CD4-positive, alpha-beta T cell treated with Interleukin-17A for 4 hours (primary cell): ENCODE results near the gene LRRN3.

Experiments used
- DNase-seq: peaks from one replicate; pipeline ENCODE4 v3.0.0-alpha.2; 2020; ENCODE audit warnings: mixed read lengths

Gene LRRN3

GRCh38 chr7:111080495-111081105 is 10.3 kb upstream of the LRRN3 start:
- no peak for DNase-seq

DNA sequence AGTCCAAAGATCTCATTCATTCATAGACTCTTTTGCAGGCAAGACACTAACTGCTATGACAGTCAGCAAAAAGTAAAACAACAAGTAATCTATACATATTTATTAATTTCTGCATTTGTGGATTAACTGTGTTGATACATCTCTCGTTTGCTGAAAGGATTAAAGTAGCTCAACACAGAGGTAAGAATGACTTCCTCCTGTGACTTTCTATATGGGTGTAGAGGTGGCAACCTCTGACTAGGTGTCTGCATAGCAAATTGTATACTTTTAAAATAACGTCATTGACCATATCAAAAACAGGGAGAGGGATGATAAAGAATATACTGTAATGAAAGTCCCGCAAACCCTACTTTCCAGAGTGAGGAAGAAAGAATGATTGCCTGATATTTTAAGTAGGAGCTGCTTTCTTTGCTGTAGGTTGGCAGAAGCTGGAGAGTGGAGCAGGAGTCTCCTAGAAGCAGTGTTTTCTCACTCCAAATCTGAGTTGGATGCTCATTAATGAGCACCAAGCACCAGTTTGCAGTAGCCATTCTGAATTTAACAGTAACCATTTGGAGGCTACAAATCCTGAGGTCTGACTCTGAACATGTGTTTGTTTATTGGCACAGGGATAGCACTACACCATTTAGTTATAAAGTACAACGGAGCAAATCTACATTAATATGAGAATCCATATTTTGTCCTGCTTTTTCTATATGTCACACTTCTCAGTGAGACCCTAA is 9.2 kb upstream of the LRRN3 start:
- no peak for DNase-seq

GRCh38 chr7:111082351-111082750 is 8.6 kb upstream of the LRRN3 start:
- no peak for DNase-seq

DNA sequence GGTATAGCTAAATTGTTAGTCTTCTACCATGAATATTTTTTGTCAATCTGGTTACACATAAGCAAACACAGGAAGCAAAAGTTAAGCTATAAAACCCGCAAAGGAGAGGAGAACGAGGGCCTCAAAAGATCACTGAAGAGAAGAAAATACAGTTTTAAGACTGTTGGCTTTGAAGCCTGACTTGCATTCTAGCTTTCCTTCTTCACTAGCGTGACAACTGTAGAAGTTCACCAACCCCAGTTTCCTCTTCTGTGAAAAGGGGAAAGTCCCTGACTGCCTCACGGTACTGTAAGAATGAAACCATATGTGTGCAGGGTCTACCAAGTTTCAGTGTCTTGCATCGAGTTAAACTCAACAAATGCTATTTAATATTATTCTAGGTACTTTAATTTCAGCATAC is 7.5 kb upstream of the LRRN3 start:
- peak; percentile 58 for DNase-seq

- no peak for DNase-seq
Observed at GRCh38 chr7:111085356-111085755, 5.6 kb upstream of the LRRN3 start.

GRCh38 chr7:111086532-111086931 is 4.4 kb upstream of the LRRN3 start:
- no peak for DNase-seq

GRCh38 chr7:111088328-111088727 is 2.6 kb upstream of the LRRN3 start:
- no peak for DNase-seq

GRCh38 chr7:111089822-111090426 is 1.0 kb upstream of the LRRN3 start:
- DNase-seq: no peak

GRCh38 chr7:111091593-111092358 is 849 bp downstream of the LRRN3 start:
- no peak for DNase-seq

- no peak for DNase-seq
Observed at GRCh38 chr7:111092406-111093236, 1.7 kb downstream of the LRRN3 start.

DNA sequence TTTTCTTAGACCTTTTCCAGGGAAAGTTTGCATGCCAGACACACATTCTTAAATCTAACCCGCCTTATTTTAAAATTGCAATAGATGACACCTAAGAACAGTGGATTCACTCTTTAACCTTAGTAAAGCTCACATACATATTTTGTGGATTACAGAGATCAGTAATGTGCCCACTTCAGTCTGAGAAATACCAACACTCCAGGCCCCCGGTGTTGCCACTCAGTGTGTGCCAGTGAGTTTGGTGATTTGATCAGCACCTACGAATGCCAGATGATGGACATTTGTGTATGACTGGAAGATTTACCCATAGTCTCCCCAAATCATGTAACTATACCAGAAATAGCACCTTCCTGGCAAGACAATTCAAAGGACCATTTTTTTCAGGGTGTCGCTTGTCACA is 2.6 kb downstream of the LRRN3 start:
- DNase-seq: no peak

DNA sequence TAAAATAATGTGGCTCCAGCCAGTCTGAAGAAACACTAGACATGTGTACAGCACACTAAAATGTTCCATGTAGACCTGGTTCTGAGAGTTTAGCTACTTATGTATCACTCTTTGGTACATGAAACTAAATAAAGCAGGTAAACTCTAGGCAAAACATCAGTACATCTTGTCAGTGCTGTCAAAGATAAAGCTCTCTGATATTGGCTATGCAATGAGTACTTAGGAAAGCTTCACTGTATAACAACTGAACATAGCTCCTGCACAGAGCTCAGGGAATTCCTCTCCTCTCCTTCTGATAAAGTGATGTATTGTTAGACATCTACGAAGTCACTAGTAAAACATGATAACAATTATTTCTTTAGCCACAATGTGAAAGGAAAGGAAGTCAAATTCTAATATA is 3.5 kb downstream of the LRRN3 start:
- no peak for DNase-seq

DNA sequence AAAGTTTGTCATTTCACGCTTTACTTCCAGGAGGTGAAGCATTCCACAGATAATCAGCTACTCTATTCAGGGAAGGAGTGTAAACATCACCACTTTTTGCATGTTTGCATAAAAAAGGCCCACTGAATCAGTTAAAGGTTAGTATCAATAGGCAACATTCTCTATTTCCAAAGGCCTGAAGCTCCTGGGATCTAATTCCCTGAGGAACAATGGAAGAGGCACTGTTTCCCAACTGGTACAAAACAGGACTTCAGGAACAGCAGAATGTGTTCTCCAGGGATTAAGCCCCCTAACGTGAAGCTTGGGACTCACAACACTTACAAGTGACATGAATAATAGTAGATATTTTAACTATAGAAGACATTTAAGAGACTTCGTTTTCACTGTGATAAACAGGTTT is 6.1 kb downstream of the LRRN3 start:
- no peak for DNase-seq

DNA sequence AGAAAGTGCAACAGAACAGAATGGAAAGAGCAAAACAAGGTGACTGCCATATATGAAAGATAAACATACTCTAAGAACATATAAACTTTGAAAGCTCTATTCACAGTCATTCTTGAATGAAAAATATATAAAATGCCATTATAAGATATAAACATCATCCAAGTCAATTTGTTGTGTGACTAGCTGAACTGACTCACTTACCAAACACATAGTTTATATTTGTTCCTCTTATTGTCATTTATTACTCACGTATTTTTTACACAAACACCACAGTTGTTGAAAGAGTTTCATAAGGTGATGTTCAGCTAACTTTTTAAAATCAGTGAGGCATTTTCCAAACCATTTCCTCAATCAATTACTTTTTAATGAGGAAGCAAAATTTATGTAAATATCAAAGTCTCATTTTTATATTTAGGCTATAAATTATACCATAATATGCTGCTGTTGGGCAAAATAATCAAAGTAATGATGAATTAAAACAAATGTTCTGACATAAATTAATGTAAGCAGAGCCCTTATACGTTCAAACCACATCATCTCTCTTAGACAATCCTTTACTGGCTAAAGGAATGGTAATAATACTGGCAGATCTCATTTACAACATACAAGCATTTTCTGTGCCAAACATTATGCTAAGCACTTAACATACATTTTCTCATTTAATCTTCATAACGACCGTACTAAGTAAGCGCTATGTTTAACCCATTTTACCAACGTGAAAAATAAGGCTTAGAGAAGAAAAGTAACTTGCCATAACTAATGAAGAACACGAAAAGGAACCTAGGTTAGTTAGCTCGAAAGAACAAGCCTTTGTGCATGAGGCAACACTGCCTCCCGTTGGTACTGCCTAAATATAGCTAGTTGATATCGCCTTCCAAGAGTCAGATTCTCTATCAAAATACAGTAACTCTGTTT is 7.3 kb downstream of the LRRN3 start:
- DNase-seq: peak; percentile 75

- DNase-seq: no peak
Observed at GRCh38 chr7:111098926-111099250, 8.0 kb downstream of the LRRN3 start.

GRCh38 chr7:111101856-111102646 is 11.1 kb downstream of the LRRN3 start:
- no peak for DNase-seq

DNA sequence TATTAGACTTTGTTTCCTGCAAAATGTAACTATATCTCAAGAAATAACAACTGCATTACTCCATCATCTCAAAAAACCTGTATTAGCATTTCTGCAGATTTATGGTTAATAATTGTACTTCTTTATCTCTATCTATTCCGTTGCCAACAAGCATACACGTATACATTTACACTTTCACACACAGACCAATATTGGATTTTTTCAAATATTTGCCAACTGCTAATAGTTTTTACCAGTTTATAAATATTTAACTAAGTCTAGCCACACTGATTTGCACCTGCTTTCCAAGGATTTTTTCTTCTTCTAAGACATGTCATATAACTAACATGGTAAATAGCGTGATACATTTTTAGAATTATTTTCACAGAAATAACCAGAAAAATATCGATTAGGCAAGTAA is 12.2 kb downstream of the LRRN3 start:
- no peak for DNase-seq

GRCh38 chr7:111103678-111104274 is 12.8 kb downstream of the LRRN3 start:
- DNase-seq: no peak

DNA sequence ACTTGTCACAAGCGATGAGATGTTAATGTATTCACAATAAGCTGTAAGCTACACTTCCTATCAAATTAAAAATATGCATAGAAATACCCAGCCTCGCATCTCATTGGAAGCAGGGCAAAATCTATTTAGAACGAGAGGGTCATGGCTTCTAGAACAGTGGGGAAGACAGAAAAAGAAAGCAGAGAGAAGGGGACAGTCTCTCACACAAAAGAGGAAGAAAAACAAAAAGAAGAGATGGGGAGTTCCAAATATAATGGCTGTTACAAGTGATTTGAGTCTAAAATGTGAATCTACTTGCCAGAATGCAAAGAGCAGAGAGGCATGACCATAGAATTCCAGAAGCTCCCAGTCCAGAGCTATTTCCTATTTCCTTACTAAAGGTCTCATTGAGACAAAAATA is 13.8 kb downstream of the LRRN3 start:
- DNase-seq: no peak

DNA sequence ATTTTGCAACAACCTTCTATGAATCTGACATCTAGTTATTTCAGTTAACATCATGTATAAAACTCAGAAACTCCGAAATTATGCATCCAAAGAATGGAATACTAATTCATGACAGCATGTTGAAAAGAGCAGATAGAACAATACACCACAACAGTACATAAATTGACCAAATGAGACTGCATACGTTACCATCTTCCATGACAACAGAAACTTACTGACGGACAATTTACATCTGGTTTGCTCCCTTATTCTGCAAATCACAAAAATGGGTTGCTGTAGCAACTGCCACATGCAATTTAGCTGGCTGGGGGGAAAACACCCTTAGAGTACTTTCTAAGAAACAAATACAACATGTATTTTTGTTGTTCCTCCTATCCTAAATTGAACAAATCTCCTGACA is 14.3 kb downstream of the LRRN3 start:
- no peak for DNase-seq

- no peak for DNase-seq
Observed at GRCh38 chr7:111107579-111107978, 16.7 kb downstream of the LRRN3 start.
